Esophagus muscularis mucosa (tissue), 4 donors: ENCODE measurements around the gene PGBD5.

Experiments
- EP300 ChIP-seq: sonication (generic); formaldehyde crosslinking; IDR thresholded peaks from one replicate; pipeline ENCODE4 v1.6.1; 2017; ENCODE audit warnings: antibody characterized with exemption
- POLR2A ChIP-seq: fragments of 450-650 bp; IDR thresholded peaks from one replicate; pipeline ENCODE4 v1.6.1; 2017; ENCODE audit warnings: antibody characterized with exemption, moderate library complexity, mild to moderate bottlenecking, low read depth
- POLR2AphosphoS5 ChIP-seq, 2 donors: sonication (generic); formaldehyde crosslinking; IDR thresholded peaks; one replicate each; pipeline ENCODE4 v1.6.1; 2017; ENCODE audit warnings: antibody characterized with exemption in 2 of 2
- TF ChIP-seq, protein P1 (sequence below), 3 experiments: fragments of 200-600 bp in 2 of 3; fragments of 450-650 bp in 1 of 3; sonication (generic) in 2 of 3; IDR thresholded peaks; one replicate each; pipeline ENCODE4 v1.5.1; 2017 to 2019; ENCODE audit warnings: antibody characterized with exemption in 3 of 3, mild to moderate bottlenecking in 2 of 3, moderate library complexity in 1 of 3

DNA sequence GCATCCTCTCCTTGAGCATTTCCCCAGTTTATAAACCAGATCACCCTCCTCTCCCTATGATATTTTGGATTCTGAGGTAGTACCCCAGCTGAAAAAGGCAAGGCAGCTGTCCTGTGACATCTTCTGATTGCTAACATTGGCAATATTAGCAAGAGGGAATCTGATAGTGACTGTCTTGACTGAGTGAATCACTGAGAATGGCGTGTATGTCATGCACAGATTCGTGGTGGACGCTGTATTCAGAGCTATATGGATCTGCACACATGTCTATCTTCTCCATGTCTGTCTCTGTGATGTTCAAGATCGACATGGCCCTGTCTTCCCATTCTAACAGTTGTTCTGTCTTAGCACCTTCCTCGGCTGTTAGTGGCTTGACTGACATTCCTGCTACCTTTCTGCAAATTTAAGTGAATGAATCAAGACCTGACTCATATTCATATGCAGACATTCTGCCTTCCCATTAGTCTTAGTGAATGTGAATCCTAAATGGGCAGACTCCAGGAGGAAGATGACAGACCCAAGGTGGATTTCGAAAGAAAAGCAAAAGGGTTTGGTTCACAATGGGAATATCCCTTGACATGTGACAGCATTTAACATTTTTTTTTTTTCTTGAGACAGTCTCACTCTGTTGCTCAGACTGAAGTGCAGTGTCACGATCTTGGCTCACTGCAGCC is 97.7 kb downstream of the PGBD5 start:
- TF ChIP-seq, protein P1, sequence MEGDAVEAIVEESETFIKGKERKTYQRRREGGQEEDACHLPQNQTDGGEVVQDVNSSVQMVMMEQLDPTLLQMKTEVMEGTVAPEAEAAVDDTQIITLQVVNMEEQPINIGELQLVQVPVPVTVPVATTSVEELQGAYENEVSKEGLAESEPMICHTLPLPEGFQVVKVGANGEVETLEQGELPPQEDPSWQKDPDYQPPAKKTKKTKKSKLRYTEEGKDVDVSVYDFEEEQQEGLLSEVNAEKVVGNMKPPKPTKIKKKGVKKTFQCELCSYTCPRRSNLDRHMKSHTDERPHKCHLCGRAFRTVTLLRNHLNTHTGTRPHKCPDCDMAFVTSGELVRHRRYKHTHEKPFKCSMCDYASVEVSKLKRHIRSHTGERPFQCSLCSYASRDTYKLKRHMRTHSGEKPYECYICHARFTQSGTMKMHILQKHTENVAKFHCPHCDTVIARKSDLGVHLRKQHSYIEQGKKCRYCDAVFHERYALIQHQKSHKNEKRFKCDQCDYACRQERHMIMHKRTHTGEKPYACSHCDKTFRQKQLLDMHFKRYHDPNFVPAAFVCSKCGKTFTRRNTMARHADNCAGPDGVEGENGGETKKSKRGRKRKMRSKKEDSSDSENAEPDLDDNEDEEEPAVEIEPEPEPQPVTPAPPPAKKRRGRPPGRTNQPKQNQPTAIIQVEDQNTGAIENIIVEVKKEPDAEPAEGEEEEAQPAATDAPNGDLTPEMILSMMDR (IDR thresholded peaks at IDR 0.05): no peak
- no peak for TF ChIP-seq POLR2A
- TF ChIP-seq EP300: no peak
- TF ChIP-seq POLR2AphosphoS5 (IDR thresholded peaks at IDR 0.05): no peak
